ENCODE data around the gene PRIM2. TPM values are rescaled to one million over a fixed set of nuclear protein-coding genes. Genes with fewer than 3 reads are reported as not detected.

The PRIM2 gene
- total RNA-seq, 3 donors from 2014 or later, result 11.7 to 16.9 (median 12.7) TPM

GRCh38 chr6:57315851-57316250, 1.6 kb upstream of the PRIM2 start:
- ATAC-seq (no peak), DNase-seq (no peak)
- no peaks in the 10 kb centered on the region for H3K36me3 ChIP-seq (ENCODE audit: low read depth)
- no peak overlapping the region for H3K4me3 ChIP-seq
- peaks cover 10% of the 10 kb centered on the region for H3K4me1 ChIP-seq (ENCODE audit: low read depth)
- H3K9me3 ChIP-seq, result no peaks in the 10 kb centered on the region
- intact Hi-C loops (cut with DNase I, micrococcal nuclease), result loop anchor here (5.0 to 10.0 kb wide), 4 partner anchors 49 to 414 kb away; partner anchors contain the start of gene BAG2 (in 1 of the 2)
- TF ChIP-seq CTCF (IDR thresholded peaks at IDR 0.05), result no peak

DNA sequence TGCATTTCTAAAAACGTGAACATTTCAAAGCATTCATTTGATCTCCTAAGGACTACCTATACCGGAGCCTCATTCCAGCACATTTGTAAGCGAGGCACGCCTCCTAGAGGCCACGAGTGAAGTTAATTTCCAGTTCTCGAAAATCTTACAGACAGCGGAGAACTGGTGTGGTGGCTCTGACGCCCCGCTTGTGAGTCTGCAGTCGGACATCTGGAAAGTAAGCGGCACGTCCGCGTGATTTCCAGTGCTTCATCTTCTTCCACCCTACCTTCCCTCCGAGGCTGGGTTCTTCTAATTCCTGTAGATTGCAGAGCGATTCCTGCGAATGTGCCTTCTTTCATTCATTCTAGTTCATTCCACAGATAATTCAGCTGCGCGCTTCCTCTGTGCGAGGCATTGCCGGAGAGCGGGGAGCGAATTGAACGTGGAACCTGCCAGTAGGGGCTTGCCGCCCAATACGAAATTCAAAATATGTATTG, 810 bp upstream of the PRIM2 start:
- intact Hi-C loops (cut with DNase I, micrococcal nuclease), result loop anchor here (5.0 to 10.0 kb wide), 4 partner anchors 49 to 414 kb away; partner anchors contain the start of gene BAG2 (in 1 of the 2)
- DNase-seq, result peak; percentile 76 to 88 (median 85)
- Histone ChIP-seq H3K4me3 (peak overlapping the region; percentile 13), H3K9me3 (no peaks in the 10 kb centered on the region), H3K4me1 (ENCODE audit: low read depth) (peaks cover 10% of the 10 kb centered on the region), H3K36me3 (ENCODE audit: low read depth) (no peaks in the 10 kb centered on the region)
- peak; percentile 87 for ATAC-seq
- TF ChIP-seq CTCF (IDR thresholded peaks at IDR 0.05), result peak; percentile 48

GRCh38 chr6:57324538-57324937, 7.1 kb downstream of the PRIM2 start:
- no peaks in the 10 kb centered on the region for H3K4me1 ChIP-seq (ENCODE audit: low read depth)
- intact Hi-C loops (cut with DNase I, micrococcal nuclease), result loop anchor here in 1 of 2 donors (2.0 kb wide), 1 partner anchor 420 kb away; no protein-coding TSS in a partner anchor
- ATAC-seq, result no peak
- H3K9me3 ChIP-seq, result peaks cover 6% of the 10 kb centered on the region
- TF ChIP-seq CTCF (IDR thresholded peaks at IDR 0.05), result no peak
- no peak for DNase-seq
- H3K4me3 ChIP-seq, result no peak overlapping the region
- H3K36me3 ChIP-seq (ENCODE audit: low read depth), result no peaks in the 10 kb centered on the region

GRCh38 chr6:57327311-57327710, 9.9 kb downstream of the PRIM2 start:
- Histone ChIP-seq H3K4me3 (no peak overlapping the region), H3K36me3 (ENCODE audit: low read depth) (no peaks in the 10 kb centered on the region), H3K9me3 (peaks cover 21% of the 10 kb centered on the region), H3K4me1 (ENCODE audit: low read depth) (no peaks in the 10 kb centered on the region)
- no peak for TF ChIP-seq CTCF (IDR thresholded peaks at IDR 0.05)
- DNase-seq (no peak), ATAC-seq (no peak)
- intact Hi-C loops (cut with DNase I, micrococcal nuclease), result no loop called here

DNA sequence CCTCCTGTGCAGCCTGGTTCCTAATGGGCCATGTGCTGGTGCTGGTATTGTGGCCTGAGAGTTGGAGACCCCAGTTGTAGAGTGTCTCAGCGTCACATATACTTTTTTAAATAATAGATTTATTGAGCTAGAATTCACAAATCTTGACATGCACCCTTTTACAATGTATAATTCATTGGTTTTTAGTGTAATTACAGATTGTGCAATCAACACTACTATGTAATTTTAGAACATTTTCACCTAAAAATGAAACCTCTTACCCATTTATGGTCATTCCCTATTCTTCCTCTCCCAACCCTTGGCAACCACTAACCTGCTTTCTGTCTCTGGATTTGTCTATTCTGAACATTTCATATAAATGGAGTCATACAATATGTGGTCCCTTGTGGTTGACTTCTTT, 10.6 kb downstream of the PRIM2 start:
- TF ChIP-seq CTCF (IDR thresholded peaks at IDR 0.05), result no peak
- Histone ChIP-seq H3K4me3 (no peak overlapping the region), H3K9me3 (peaks cover 21% of the 10 kb centered on the region), H3K4me1 (ENCODE audit: low read depth) (no peaks in the 10 kb centered on the region), H3K36me3 (ENCODE audit: low read depth) (no peaks in the 10 kb centered on the region)
- ATAC-seq, result no peak
- intact Hi-C loops (cut with DNase I, micrococcal nuclease), result no loop called here
- DNase-seq, result no peak

GRCh38 chr6:57329933-57330332, 12.5 kb downstream of the PRIM2 start:
- ATAC-seq (no peak), DNase-seq (no peak)
- TF ChIP-seq CTCF (IDR thresholded peaks at IDR 0.05), result no peak
- H3K4me3 ChIP-seq, result no peak overlapping the region
- no peaks in the 10 kb centered on the region for H3K36me3 ChIP-seq (ENCODE audit: low read depth)
- H3K4me1 ChIP-seq (ENCODE audit: low read depth), result no peaks in the 10 kb centered on the region
- intact Hi-C loops (cut with DNase I, micrococcal nuclease), result no loop called here
- peaks cover 21% of the 10 kb centered on the region for H3K9me3 ChIP-seq
